HepG2 (cell line): ENCODE measurements around the gene E2F3. TPM values are rescaled to one million over a fixed set of nuclear protein-coding genes. Genes with fewer than 3 reads are reported as not detected.

Source experiments
- ATAC-seq: fragments of 200-7000 bp; cut with Tn5 transposase; 3 replicates; pipeline ENCODE4 v1.9.1; 2020; ENCODE audit warnings: mild to moderate bottlenecking, moderate library complexity
- BruUV-seq: library from RNA; stranded (reverse); fragments of 400-500 nt; replicated peaks from 2 replicates; lab custom pipeline; 2021; lab: Mats Ljungman, UMichigan
- CTCF ChIA-PET: fragments of 300-600 bp; formaldehyde crosslinking; extraction: SDS; loops from one replicate; lab custom pipeline; 2021; ENCODE audit warnings: low total read pairs, inconsistent platforms, low intra/inter-chr PET ratio; lab: Yijun Ruan, JAX
- POLR2A ChIA-PET: fragments of 350-600 bp; sonication (Branson Sonifier 250); formaldehyde crosslinking; loops from one replicate; lab custom pipeline; 2020; ENCODE audit warnings: antibody characterized with exemption, inconsistent platforms; lab: Yijun Ruan, JAX
- DNase-seq: peaks from one replicate; pipeline ENCODE4 v3.0.0-alpha.2; 2015; ENCODE audit warnings: low spot score
- FAIRE-seq: peaks from 3 replicates; lab custom pipeline; 2011; peaks lifted over from hg19 to GRCh38; lab: Jason Lieb, UNC
- H2AFZ ChIP-seq: one replicate; pipeline ENCODE4 v1.6.1; 2011; ENCODE audit warnings: low read length, inconsistent platforms
- H3K27ac ChIP-seq: fragments of 300-600 bp; 3 replicates; pipeline ENCODE4 v1.8.0; 2011; ENCODE audit warnings: mixed run types, mild to moderate bottlenecking, mixed read lengths, low read length, inconsistent platforms; ENCODE audit not compliant: insufficient read depth; ENCODE audit errors: extremely low read length
- H3K27me3 ChIP-seq, 2 experiments: fragments of 200-600 bp in 1 of 2; 2 replicates in 1 of 2; 3 replicates in 1 of 2; pipeline versions ENCODE4 v1.6.0 to v1.8.0; 2011; ENCODE audit warnings: low read length in 2 of 2, mild to moderate bottlenecking in 2 of 2, moderate library complexity in 2 of 2, inconsistent platforms in 1 of 2; ENCODE audit not compliant: insufficient read depth in 2 of 2, control insufficient read depth in 1 of 2
- H3K36me3 ChIP-seq, 2 experiments: fragments of 200-600 bp in 1 of 2; replicated peaks in 1 of 2; 2 replicates in 1 of 2; 3 replicates in 1 of 2; pipeline versions ENCODE4 v1.5.1 to v1.8.0; 2011; ENCODE audit warnings: low read length in 2 of 2, inconsistent platforms in 1 of 2; ENCODE audit not compliant: insufficient read depth in 2 of 2, control insufficient read depth in 1 of 2
- H3K4me1 ChIP-seq: 2 replicates; pipeline ENCODE4 v1.5.1; 2012; ENCODE audit warnings: low read length, inconsistent platforms; ENCODE audit not compliant: insufficient read depth
- H3K4me2 ChIP-seq: 2 replicates; pipeline ENCODE4 v1.6.0; 2011; ENCODE audit warnings: low read depth, low read length, inconsistent platforms
- H3K4me3 ChIP-seq, 3 experiments: fragments of 200-600 bp in 1 of 3; sonication (generic), shearing (Covaris generic) in 1 of 3; replicated peaks in 1 of 3; 2 replicates each; pipeline ENCODE4 v1.5.1; 2011 to 2016; ENCODE audit warnings: low read length in 3 of 3, inconsistent platforms in 2 of 3, low read depth in 2 of 3, mild to moderate bottlenecking in 2 of 3, control low read depth in 1 of 3, mixed read lengths in 1 of 3; ENCODE audit not compliant: insufficient read depth in 1 of 3
- H3K79me2 ChIP-seq: one replicate; pipeline ENCODE4 v1.6.1; 2011; ENCODE audit warnings: low read length, inconsistent platforms; ENCODE audit not compliant: insufficient read depth
- H3K9ac ChIP-seq: 2 replicates; pipeline ENCODE4 v1.6.0; 2011; ENCODE audit warnings: mild to moderate bottlenecking, low read depth, low read length, inconsistent platforms; ENCODE audit not compliant: insufficient read depth
- H3K9me3 ChIP-seq: 2 replicates; pipeline ENCODE4 v1.5.1; 2012; ENCODE audit warnings: mild to moderate bottlenecking, low read length
- H4K20me1 ChIP-seq: 2 replicates; pipeline ENCODE4 v1.6.0; 2011; ENCODE audit warnings: inconsistent platforms, mild to moderate bottlenecking, low read length, moderate library complexity; ENCODE audit not compliant: insufficient read depth
- ATF5 ChIP-seq: sonication (generic); formaldehyde crosslinking; IDR thresholded peaks from 2 replicates; pipeline ENCODE4 v1.4.0; 2020; ENCODE audit warnings: mild to moderate bottlenecking, low read depth, missing genetic modification reagents
- BATF2 ChIP-seq: sonication (generic); formaldehyde crosslinking; IDR thresholded peaks from 2 replicates; pipeline ENCODE4 v1.8.0; 2022; ENCODE audit warnings: mild to moderate bottlenecking, missing genetic modification reagents, moderate library complexity
- BCL3 ChIP-seq: sonication (generic); formaldehyde crosslinking; IDR thresholded peaks from 2 replicates; pipeline ENCODE4 v1.5.1; 2020; ENCODE audit warnings: mild to moderate bottlenecking, missing genetic modification reagents, moderate library complexity
- CTCF ChIP-seq: sonication (generic); formaldehyde crosslinking; IDR thresholded peaks from 2 replicates; pipeline ENCODE4 v1.5.0; 2020; ENCODE audit warnings: mild to moderate bottlenecking, missing genetic modification reagents, moderate library complexity
- HMG20A ChIP-seq: IDR thresholded peaks from 2 replicates; pipeline ENCODE4 v1.6.1; 2016; ENCODE audit warnings: borderline replicate concordance
- KLF11 ChIP-seq: IDR thresholded peaks from 2 replicates; pipeline ENCODE4 v1.6.1; 2016; ENCODE audit warnings: missing compliant biosample characterization
- NFRKB ChIP-seq: fragments of 450-650 bp; IDR thresholded peaks from 2 replicates; pipeline ENCODE4 v1.6.1; 2017
- POLR2G ChIP-seq: fragments of 200-400 bp; formaldehyde crosslinking; IDR thresholded peaks from 2 replicates; pipeline ENCODE4 v1.6.1; 2018; ENCODE audit warnings: mild to moderate bottlenecking, low read depth, low read length, moderate library complexity
- RBFOX2 ChIP-seq: fragments of 200-400 bp; formaldehyde crosslinking; IDR thresholded peaks from 2 replicates; pipeline ENCODE4 v1.6.1; 2017; ENCODE audit warnings: low read depth, mild to moderate bottlenecking, low read length
- SOX5 ChIP-seq: IDR thresholded peaks from 2 replicates; pipeline ENCODE4 v1.6.1; 2016; ENCODE audit warnings: borderline replicate concordance
- STAT6 ChIP-seq: sonication (generic); formaldehyde crosslinking; IDR thresholded peaks from 2 replicates; pipeline ENCODE4 v1.4.0; 2020; ENCODE audit warnings: missing genetic modification reagents, mild to moderate bottlenecking, borderline replicate concordance
- ZNF317 ChIP-seq: sonication (generic); formaldehyde crosslinking; IDR thresholded peaks from 2 replicates; pipeline ENCODE4 v1.5.0; 2020; ENCODE audit warnings: mild to moderate bottlenecking, missing genetic modification reagents
- ZNF644 ChIP-seq: IDR thresholded peaks from 2 replicates; pipeline ENCODE4 v1.6.1; 2016; ENCODE audit warnings: low read depth
- ZNF766 ChIP-seq: sonication (generic); formaldehyde crosslinking; IDR thresholded peaks from 2 replicates; pipeline ENCODE4 v1.5.0; 2020; ENCODE audit warnings: missing genetic modification reagents, borderline replicate concordance
- WGBS: methylation state at CpG from one replicate; pipeline ENCODE4 v1.1.6; 2017; ENCODE audit warnings: low lambda C conversion rate; 5-methylcytosine and 5-hydroxymethylcytosine counted together
- in situ Hi-C: cut with HindIII; loops from 2 replicates; pipeline ENCODE4 v1.10.0; 2017; ENCODE audit warnings: low pct_unique_long_range_greater_than_20kb; ENCODE audit not compliant: extremely low pct_ligation_motif_present
- intact Hi-C: fragments of 100-400 bp; cut with micrococcal nuclease; formaldehyde crosslinking; loops from one replicate; pipeline ENCODE4 v1.10.0; 2022; ENCODE audit not compliant: unreplicated experiment
- polyA plus RNA-seq, 8 experiments: library from polyadenylated mRNA; depleted of rRNA in 3 of 8; stranded (reverse) in 7 of 8; unstranded in 1 of 8; fragments of >200 nt; fragmentation: Illumina TruSeq in 4 of 8; extraction: Trizol in 4 of 8; gene quantifications; 2 replicates each; pipeline versions ENCODE4 v1.2.1 to v1.2.3, GENCODE V29; 2011 to 2016; ENCODE audit warnings: low read depth in 4 of 8, missing spikeins in 1 of 8, mixed read lengths in 1 of 8; ENCODE audit not compliant: insufficient read depth in 1 of 8
- total RNA-seq, 5 experiments: library from RNA; depleted of rRNA; stranded (reverse); fragments of >200 nt; fragmentation: Illumina TruSeq; extraction: Trizol; gene quantifications; 2 replicates each; pipeline ENCODE4 v1.2.3, GENCODE V29; 2016; ENCODE audit warnings: low read depth in 1 of 5

The E2F3 gene
- total and polyA plus RNA-seq, 2 of the 13 experiments (the other 11 are each of a cell fraction or from before 2014, with no cell fraction given) = 8.5 to 12.7 TPM

- TF ChIP-seq BATF2 (CRISPR knock-in tag) (no peak), NFRKB (no peak)
Observed at GRCh38 chr6:20539387-20539786, 137.7 kb downstream of the E2F3 start (continued).

- Histone ChIP-seq H3K79me2 (peaks cover 47% of the 10 kb centered on the region), H3K36me3 (peaks cover 1 to 15% of the 10 kb centered on the region in 2 experiments; a peak in 4 of 5 replicates), H2AFZ (no peak overlapping the region), H3K9ac (no peak overlapping the region), H3K4me3 (no peak overlapping the region), H3K27ac (no peak overlapping the region), H3K27me3 (no peaks in the 10 kb centered on the region), H3K4me2 (no peak overlapping the region), H3K4me1 (peaks cover 48% of the 10 kb centered on the region), H4K20me1 (no peaks in the 10 kb centered on the region), H3K9me3 (no peaks in the 10 kb centered on the region)
- FAIRE-seq (peak; percentile 37), DNase-seq (peak; percentile 72), ATAC-seq (peak; percentile 86)
- ChIA-PET POLR2A (no interaction called here), CTCF (no interaction called here)
- in situ Hi-C loops = no loop called here
- WGBS = 65% methylated on average over 5 of the region's 5 CpGs
- no TSS peak for BruUV-seq
- intact Hi-C loops = no loop called here
- no peak for TF ChIP-seq ZNF317 (CRISPR knock-in tag)
- no peak for TF ChIP-seq POLR2G
- no peak for TF ChIP-seq RBFOX2
- TF ChIP-seq STAT6 = no peak
- no peak for TF ChIP-seq ATF5 (CRISPR knock-in tag)
- TF ChIP-seq ZNF766 (CRISPR knock-in tag) = no peak
- no peak for TF ChIP-seq KLF11 (CRISPR knock-in tag)
- TF ChIP-seq ZNF644 = 0 out of 2 replicates have a peak, but pooled peaks have one; percentile 26
- no peak for TF ChIP-seq BCL3 (CRISPR knock-in tag)
- TF ChIP-seq SOX5 (CRISPR knock-in tag) = 0 out of 2 replicates have a peak, but pooled peaks have one; percentile 25
- TF ChIP-seq HMG20A (CRISPR knock-in tag) = peak; percentile 40; the same call in 1 of the 2 replicates
- no peak for TF ChIP-seq CTCF
Observed at GRCh38 chr6:20540683-20541082, 139.0 kb downstream of the E2F3 start.
